ENCODE results near the gene LRCH2.
A peak's percentile ranks its signal among the peaks of the same experiment; 100 is the strongest.
"Not testable (repeated sequence)": the region's sequence is repeated elsewhere in the genome, so short reads cannot be mapped to it uniquely, and the experiment has no call there.

LRCH2 gene

GRCh38 chrX:115229337-115230003, 4.4 kb downstream of the LRCH2 start:
- no peak for TF ChIP-seq CTCF (IDR thresholded peaks at IDR 0.05)
- Mint-ChIP-seq H3K4me3 (no peak overlapping the region), H3K27me3 (ENCODE audit: low read depth, poor library complexity) (peaks cover 4% of the 10 kb centered on the region), H3K36me3 (ENCODE audit: low read depth) (no peaks in the 10 kb centered on the region), H3K27ac (no peak overlapping the region), H3K4me1 (peaks cover 45% of the 10 kb centered on the region), H3K9me3 (no peaks in the 10 kb centered on the region)
- DNase-seq = no peak

GRCh38 chrX:115226929-115227328, 7.0 kb downstream of the LRCH2 start:
- DNase-seq = no peak

GRCh38 chrX:115217346-115217745, 16.6 kb downstream of the LRCH2 start:
- not testable (repeated sequence) for H3K9me3 Mint-ChIP-seq; DNase-seq; H3K27ac Mint-ChIP-seq; H3K27me3 Mint-ChIP-seq (ENCODE audit: low read depth, poor library complexity); H3K4me1 Mint-ChIP-seq; H3K4me3 Mint-ChIP-seq
- peaks cover 40% of the 10 kb centered on the region for H3K36me3 Mint-ChIP-seq (ENCODE audit: low read depth)

More at GRCh38 chrX:115226929-115227328, 7.0 kb downstream of the LRCH2 start:
- Mint-ChIP-seq H3K4me1 (peaks cover 24% of the 10 kb centered on the region), H3K36me3 (ENCODE audit: low read depth) (peaks cover 14% of the 10 kb centered on the region), H3K9me3 (no peaks in the 10 kb centered on the region), H3K27ac (no peak overlapping the region), H3K4me3 (no peak overlapping the region), H3K27me3 (ENCODE audit: low read depth, poor library complexity) (peaks cover 4% of the 10 kb centered on the region)
- TF ChIP-seq CTCF (IDR thresholded peaks at IDR 0.05) = peak; percentile 51

GRCh38 chrX:115214605-115215004, 19.3 kb downstream of the LRCH2 start:
- DNase-seq = no peak
- no peak overlapping the region for H3K27ac Mint-ChIP-seq
- H3K9me3 Mint-ChIP-seq = peaks cover 17% of the 10 kb centered on the region
- H3K4me3 Mint-ChIP-seq = no peak overlapping the region
- H3K36me3 Mint-ChIP-seq (ENCODE audit: low read depth) = peaks cover 60% of the 10 kb centered on the region
- H3K27me3 Mint-ChIP-seq (ENCODE audit: low read depth, poor library complexity) = no peaks in the 10 kb centered on the region
- peaks cover 5% of the 10 kb centered on the region for H3K4me1 Mint-ChIP-seq
- TF ChIP-seq CTCF (IDR thresholded peaks at IDR 0.05) = no peak

GRCh38 chrX:115214151-115214550, 19.7 kb downstream of the LRCH2 start:
- no peak for DNase-seq
- TF ChIP-seq CTCF (IDR thresholded peaks at IDR 0.05) = no peak
- H3K27ac Mint-ChIP-seq = no peak overlapping the region
- H3K4me3 Mint-ChIP-seq = no peak overlapping the region
- H3K36me3 Mint-ChIP-seq (ENCODE audit: low read depth) = peaks cover 63% of the 10 kb centered on the region
- no peaks in the 10 kb centered on the region for H3K27me3 Mint-ChIP-seq (ENCODE audit: low read depth, poor library complexity)
- H3K9me3 Mint-ChIP-seq = peaks cover 21% of the 10 kb centered on the region
- H3K4me1 Mint-ChIP-seq = peaks cover 5% of the 10 kb centered on the region

GRCh38 chrX:115209547-115209946, 24.3 kb downstream of the LRCH2 start:
- not testable (repeated sequence) for H3K27ac Mint-ChIP-seq; DNase-seq; H3K4me1 Mint-ChIP-seq; H3K4me3 Mint-ChIP-seq; H3K27me3 Mint-ChIP-seq (ENCODE audit: low read depth, poor library complexity)
- peaks cover 70% of the 10 kb centered on the region for H3K36me3 Mint-ChIP-seq (ENCODE audit: low read depth)
- H3K9me3 Mint-ChIP-seq = peaks cover 48% of the 10 kb centered on the region

- no peak for DNase-seq
- Mint-ChIP-seq H3K4me1 (no peaks in the 10 kb centered on the region), H3K9me3 (peaks cover 80% of the 10 kb centered on the region), H3K27me3 (ENCODE audit: low read depth, poor library complexity) (no peaks in the 10 kb centered on the region), H3K27ac (no peak overlapping the region), H3K36me3 (ENCODE audit: low read depth) (peaks cover 80% of the 10 kb centered on the region), H3K4me3 (no peak overlapping the region)
- no peak for TF ChIP-seq CTCF (IDR thresholded peaks at IDR 0.05)
Observed at GRCh38 chrX:115204040-115204439, 29.9 kb downstream of the LRCH2 start.

Measured in nephron progenitor cell (in vitro differentiated cells).